NCI-H526 treated with DMSO at 0.1 percent for 48 hours (cell line): ENCODE data around the gene IQGAP2.
"Not testable (repeated sequence)": the region's sequence is repeated elsewhere in the genome, so short reads cannot be mapped to it uniquely, and the experiment has no call there.

ENCODE experiments used
- DNase-seq: peaks from one replicate; lab custom pipeline; 2025; lab: John Stamatoyannopoulos, UW

The IQGAP2 gene

DNA sequence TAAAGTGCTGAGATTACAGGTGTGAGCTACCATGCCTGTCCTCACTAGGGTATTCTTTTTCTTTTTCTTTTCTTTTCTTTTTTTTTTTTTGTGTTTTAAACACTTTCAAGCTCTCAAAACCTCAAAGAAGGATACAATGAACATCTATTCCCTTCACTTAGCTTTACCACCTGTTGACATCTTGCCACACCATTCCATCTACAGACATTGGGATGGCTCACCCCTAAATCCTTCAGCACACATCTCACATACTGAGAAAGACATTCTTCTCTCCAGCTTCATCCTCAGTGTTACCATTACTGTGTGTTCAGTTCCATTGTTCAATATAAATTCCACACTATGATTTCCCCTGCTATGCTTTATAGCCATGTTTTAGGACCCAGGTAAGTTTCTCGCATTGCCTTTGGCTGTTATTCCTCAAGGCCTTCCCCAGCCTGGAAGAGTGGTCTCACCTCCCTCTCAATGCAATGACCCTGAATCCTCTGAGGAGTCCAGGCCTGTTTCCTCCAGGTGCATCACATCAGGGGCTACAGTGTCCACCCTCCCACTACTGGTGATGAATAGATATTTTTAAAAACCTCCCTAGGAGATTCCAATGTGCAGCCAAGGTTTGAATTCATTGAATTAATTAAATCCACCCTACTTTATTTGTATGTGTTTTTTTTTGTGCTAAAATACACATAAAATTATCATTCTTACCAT lies 16.7 kb downstream of the IQGAP2 start:
- no peak for DNase-seq

DNA sequence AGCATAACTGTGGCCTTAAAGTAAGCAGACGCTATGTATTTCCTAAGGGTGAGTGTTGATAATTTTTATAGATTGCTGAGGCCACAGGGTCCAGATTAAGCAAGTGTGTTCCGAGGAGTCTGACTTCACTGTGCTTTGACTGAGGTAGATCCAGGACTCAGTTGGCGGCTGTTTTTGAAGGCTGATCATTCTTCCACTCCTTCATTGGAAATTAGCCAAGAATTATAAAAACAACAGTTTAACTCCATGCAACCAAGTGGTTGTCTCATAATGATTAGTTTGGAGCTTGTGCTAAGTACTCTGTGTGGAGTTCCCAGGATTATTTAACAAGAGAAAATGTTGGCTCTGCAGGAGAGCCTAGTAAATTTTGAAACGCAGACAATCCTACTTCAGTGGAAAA lies 19.1 kb downstream of the IQGAP2 start:
- DNase-seq, result no peak

DNA sequence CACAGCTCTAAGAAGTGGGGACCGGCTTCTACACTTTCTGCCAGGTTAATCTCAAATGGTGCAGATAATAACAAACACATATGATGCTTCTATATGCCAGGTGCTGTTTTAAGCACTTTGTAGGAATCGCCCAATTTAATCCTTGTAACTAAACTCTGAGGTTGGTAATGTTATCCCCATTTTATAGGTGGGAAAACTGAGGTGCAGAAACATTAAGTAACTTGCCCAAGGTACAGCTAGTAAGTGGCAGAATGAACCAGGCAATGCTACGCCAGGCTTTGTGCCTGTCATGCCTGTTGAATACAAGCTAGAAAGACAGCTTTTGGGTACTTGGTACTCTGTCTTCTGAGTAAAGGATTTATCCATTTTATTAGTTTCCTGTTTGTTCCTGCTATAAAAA lies 19.7 kb downstream of the IQGAP2 start:
- DNase-seq, result no peak

DNA sequence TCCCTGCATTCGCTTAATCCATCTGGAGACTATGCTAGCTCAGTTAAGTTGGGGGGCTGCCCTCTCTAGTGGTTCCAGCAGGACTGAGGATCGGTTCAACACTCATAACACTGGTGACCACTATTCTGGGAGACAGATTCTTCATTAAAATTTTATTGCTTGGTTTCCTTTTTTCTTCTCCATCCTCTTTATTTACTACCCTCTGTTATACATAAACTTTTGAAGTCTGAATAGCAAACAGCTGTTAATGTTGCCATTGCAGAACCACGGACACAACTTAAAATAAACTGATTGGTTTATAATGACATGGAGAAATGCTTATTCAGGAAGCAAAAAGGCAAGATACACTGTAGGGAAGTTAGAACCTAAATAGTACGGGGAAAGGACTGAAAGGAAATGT lies 22.1 kb downstream of the IQGAP2 start:
- DNase-seq, result no peak

DNA sequence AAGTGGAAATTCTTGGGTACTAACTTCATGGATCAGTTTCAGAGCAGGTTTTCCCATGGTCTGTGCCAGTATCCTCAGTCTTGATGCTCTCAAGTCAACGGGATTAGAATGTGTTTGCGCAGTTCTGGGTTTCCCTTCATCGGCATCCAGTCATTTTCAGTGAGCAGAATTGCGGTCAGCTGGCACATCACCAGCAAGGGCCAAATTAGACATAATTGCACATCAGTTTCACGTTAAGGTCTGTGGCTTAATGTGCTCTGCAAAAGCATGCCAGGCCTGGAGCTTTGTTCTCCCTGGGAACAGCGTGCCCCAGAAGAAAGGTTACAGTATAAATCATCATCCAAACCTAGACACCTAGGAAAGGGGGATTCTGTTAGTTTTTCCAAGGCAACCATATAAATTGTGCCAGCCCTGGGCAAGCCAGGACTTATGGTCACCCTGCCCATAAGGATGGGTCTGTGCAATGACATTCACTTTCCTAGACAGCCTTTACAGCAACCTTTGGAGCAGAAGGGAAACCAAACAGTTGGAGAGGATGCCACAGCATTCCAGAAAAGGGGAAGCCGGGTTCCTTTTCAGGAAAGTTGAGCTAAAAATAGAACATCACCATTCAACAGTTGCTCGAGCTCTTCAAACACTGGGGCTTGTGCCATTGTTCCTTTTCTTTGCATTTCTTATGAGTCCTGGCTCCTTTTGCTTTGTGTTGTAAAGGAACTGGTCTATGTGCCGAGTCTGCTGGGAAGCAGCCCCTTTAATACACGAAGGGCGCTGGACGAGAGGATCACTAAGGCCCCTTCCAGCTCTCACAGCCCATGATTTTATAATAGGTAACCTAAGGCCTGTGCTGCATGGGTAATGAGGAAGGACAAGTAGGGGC lies 23.1 kb downstream of the IQGAP2 start:
- DNase-seq, result no peak

DNA sequence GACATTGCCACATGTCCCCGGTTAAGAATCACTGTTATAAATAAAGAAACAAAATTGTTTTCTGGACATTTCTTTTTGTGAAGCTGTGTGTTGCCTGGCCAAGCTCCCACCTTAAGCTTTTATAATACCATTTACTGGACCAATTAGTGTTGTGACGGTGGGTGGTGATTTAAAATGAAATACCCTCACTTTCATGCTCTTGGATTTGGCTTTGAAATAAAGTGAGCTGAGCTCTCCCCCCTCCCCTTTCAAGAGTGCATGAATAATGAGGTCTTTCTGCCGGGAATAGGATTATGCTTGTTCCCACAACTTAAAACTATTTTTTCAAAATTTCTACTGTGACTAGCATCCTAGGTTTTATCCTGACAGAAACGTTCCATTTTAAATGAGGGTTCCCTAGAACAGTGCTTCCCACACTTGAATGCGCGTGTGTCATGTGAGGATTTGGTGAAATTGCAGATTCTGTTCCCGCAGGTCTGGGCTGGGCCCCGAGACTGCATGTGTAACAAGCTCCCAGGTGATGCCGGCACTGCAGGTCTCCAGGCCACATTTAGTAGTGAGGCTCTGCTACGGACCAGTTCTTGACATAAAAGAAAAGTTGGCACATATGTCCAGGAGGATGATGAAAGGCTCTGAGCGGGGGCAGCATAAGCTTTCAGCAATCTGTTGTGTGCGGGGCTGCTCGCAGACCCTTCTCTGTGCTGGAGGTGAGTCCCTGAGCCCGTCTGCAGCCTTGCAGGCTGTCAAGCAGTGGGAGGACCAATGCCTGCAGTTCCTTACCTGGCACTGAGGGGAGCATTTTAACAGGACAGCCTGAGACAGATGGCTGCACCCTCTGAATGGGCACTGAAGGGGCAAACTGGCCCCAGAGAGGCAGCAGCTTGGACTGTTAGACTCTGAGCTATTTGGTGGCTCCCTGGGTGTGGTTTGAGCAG lies 24.4 kb downstream of the IQGAP2 start:
- no peak for DNase-seq

DNA sequence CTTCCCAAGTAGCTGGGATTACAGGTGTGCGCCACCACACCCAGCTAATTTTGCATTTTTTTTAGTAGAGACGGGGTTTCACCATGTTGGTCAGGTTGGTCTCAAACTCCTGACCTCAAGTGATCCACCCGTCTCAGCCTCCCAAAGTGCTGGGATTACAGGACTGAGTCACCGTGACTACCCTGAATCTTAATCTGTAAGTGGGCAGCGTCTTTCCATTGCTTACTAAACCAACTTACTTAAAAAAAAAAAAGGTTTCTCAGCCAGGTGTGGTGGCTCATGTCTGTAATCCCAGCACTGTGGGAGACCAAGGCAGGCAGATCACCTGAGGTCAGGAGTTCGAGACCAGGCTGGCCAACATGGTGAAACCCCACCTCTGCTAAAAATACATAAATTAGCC lies 25.5 kb downstream of the IQGAP2 start:
- not testable (repeated sequence) for DNase-seq

DNA sequence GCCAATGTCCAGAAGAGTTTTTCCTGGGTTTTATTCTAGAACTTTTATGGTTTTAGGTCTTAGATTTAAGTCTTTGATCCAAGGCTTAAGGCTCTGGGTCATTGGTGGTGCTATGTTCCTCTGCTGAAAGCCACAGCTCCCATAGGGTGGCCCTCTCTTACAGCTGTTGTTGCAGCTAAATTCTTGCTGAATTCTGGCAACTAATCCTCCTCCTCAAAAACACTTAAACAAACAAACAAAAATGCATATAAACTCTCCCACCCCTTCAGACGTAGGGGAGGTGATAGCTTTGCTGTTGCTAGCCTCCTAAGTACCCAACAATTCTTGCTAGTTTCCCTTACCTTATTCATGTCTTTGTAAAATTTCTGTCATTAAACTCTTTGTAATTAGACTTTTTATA lies 30.2 kb downstream of the IQGAP2 start:
- no peak for DNase-seq

DNA sequence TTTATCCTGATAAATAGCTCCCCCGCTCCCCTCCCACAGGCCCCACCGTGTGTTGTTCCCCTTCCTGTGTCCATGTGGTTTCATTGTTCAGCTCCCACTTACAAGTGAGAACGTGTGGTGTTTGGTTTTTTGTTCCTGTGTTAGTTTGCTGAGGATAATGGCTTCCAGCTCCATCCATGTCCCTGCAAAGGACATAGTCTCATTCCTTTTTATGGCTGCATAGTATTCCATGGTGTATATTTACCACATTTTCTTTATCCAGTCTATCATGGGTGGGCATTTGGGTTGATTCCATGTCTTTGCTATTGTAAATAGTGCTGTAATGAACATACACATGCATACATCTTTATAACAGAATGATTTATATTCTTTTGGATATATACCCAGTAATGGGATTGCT lies 34.4 kb downstream of the IQGAP2 start:
- DNase-seq, result not testable (repeated sequence)

DNA sequence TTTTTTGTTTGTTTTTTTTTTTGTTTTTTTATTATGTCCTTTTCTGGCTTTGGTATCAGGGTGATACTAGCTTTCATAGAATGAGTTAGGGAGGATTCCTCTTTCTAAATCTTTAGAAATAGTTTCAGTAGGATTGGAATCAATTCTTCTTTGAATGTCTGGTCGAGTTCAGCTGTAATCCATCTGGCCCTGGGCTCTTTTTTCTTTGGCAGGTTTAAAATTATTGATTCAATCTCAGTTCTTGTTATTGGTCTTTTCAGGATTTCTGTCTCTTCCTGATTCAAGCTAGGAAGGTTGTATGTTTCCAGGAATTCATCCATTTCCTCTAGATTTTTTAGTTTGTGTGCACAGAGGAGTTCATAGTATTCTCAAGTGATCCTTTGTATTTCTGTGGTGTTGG lies 34.9 kb downstream of the IQGAP2 start:
- DNase-seq, result no peak

DNA sequence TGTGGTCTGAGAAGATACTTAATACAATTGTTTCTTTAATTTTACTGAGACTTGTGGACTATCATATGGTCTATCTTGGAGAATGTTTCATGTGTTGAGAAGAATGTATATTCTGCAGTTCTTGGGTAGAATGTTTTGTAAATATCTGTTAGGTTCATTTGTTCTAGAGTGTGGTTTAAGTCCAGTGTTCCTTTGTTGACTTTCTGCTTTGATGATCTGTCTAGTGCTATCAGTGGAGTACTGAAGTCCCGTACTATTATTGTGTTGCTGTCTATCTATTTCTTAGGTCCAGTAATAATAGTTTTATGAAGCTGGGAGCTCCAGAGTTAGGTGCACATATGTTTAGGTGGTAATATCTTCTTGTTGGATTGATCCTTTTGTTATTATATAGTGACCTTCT lies 36.1 kb downstream of the IQGAP2 start:
- no peak for DNase-seq

DNA sequence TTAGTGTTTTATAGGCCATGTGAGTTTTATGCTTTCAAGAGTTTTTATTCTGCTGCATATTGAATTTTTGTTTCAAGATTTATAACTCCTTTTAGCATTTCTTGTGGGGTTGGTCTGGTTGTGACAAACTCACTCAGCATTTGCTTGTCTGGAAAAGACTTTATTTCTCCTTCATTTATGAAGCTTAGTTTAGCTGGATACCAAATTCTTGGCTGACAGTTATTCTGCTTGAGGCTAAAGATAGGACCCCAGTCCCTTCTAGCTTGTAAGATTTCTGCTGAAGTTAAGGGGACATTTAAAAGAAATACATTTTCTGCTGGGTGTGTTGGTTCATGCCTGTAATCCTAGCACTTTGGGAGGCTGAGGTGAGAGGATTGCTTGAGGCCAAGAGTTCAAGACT lies 36.8 kb downstream of the IQGAP2 start:
- no peak for DNase-seq

DNA sequence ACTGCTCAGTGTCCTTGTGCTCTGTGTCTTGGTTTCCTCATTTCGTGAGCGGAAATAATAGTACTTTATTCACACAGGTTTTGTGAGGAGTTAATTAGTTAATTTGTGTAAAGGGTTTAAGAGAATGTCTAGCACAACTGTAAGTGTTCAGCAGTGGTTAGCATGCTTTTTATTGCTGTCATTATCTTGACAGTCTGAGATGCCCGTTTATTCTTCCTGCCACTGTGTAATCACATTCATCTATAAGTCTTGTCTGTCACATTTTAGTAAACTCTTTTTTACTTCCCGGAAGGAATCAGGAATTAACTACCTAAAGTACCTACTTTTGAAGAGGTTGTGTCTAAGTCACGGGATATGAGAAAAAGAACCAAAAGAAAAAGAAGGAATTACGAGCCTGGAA lies 38.0 kb downstream of the IQGAP2 start:
- DNase-seq, result no peak

DNA sequence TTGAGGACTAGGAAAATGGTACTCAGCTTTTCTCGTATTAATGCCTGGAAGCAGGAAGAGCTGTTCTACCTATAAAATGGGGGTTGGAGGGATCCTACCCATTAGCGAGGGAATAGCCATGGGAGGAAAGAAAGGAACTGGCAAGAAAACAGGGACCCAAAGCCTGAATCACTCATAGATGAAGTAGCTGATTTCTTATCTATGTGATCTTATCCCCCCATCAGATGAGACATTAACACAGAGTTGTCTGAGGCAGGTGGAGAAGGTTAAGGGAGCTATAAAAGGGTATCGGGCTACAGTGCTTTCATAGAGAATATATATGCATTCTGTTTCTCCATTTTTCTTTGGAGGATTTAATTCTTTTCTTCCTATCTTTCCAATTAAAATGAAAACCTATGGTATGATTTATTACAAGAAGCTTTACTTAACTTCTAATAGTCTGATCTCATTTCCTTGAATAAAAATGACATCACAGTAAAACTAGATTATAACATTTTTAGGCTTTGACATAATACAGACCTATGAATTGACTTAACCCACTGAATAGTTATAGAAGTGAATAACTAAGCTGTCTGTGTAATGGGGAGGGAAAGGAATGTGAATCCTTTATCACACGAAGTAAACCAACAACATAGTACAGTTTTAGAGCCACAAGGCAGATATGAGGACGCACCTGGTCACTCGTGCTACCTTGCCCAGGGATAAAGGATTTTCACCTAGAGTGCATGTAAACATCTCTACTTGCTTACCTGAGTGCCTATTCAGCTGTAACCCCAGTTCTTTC lies 39.0 kb downstream of the IQGAP2 start:
- no peak for DNase-seq

DNA sequence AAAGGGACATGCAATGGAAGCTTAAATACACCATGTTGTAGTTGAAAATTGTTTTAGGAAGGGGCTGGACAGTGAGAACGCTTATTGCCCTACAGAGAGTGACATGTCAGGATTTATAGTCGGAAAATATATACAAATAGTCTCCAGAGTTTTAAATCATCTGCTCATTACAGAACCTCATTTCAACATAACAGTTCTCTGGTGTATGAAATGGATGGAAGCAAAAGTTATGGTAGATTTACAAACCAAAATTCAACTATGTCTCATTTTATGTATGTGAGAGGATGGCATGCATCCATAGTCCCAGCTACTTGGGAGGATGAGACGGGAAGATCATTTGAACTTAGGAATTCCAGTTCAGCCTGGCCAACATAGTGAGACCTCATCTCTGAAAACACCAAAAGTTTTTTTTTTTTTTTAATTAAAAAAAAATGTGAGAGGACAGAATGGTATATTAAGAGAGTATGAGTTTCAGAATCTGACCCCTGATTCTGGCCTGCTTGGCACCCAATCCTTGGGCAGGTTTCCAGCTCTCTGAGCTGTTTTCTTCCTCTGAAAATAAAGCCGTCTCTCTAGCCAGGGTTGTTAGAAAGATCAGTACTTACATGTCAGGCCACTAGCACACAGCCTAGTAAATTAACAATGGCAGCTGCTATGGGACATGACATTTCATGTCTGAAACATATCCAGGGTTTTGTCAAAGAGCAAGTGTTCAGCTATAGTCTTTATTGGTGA lies 40.1 kb downstream of the IQGAP2 start:
- no peak for DNase-seq

DNA sequence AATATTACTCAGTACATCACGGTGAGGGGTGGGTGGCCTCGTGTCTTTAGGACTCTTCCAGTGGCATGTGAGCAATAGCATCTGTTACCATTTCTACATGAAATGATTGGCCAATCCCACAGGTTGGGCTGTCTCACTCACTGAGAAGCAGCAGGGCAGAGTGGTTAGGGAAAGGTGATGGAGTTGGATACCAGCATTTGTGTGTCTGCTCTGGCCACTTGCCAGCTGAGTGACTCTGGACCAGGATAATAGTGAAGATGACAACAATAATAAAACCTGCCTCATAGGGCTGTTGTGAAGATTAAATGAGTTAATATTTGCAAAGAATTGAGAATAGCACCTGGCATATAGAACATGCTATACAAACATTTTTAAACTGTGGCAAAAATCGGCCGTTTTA lies 42.0 kb downstream of the IQGAP2 start:
- DNase-seq, result no peak

DNA sequence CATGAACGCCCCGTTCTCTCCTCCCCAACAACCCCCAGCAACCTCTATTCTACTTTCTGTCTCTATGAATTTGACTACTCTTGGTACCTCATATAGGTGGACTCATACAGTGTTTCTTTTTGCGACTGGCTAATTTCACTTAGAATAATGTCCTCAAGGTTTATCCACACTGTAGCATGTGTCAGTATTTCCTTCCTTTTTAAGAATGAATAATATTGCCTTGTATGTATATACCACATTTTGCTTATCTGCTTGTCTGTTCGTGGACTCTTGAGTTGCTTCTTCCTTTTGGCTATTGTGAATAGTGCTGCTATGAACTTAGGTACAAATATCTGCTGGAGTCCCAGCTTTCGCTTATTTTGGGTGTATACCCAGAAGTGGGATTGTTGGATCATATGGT lies 42.7 kb downstream of the IQGAP2 start:
- DNase-seq, result no peak

DNA sequence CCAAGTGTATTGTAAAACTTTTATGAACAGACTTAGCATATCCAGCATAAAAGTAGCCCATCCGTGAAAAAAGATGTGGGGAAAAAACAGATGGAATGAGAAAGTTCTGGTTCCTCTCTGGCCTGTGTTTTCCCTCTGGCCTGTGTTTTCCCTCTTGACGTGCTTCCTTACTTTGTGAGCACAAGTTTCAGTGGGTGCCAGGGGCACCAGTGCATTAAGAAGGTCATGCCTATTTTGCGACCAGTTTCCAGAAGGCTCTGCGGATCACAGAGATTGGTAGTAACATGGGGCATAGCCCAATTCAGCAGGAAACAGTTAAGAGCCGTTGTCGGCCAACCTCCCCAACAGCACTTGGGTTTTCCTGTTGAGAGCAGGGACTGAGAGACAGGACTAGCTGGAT lies 43.7 kb downstream of the IQGAP2 start:
- no peak for DNase-seq

DNA sequence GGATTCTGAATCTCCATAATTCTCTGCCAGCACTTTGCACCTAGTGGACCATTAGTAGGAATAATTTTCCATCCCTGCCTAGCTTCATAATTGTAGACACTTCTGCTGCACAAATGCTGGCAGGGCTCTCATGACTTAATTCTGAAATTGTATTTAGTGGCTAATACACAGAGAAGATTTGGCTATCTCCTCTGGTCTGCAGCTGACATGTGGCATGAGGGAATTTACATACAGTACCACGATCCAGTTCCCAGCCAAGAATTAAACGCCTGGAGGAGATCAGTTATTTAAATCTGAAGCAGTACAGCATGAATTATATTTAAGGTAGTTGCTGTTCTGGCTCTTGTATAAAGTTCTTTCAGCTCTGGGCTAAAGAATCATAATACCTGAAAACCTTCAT lies 46.5 kb downstream of the IQGAP2 start:
- peak; percentile 24 for DNase-seq

DNA sequence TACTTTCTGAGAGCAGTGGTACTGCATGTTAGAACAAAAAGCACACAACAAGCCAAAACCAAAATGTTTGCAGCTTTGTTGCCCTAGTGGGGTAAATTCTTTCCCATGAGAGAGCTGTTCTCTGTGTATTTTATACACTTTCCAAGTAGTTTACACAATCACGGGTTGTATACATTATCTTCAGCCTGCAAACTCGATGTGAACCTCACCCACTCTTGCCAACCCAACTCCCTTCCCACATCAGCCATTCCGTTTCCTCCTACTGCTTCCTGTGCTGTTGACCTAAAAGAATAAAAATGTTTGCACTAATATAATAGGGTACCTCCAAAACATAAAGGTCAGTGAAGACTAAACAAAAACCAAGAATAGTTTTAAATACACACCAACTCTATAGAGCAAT lies 47.0 kb downstream of the IQGAP2 start:
- DNase-seq, result no peak
